Measurements from ENCODE around the gene NUDT3. TPM values are rescaled to one million over a fixed set of nuclear protein-coding genes. Genes with fewer than 3 reads are reported as not detected.

The NUDT3 gene
- total RNA-seq (2022; extraction: Qiagen RNA extraction), result 5.9 to 8.3 TPM (median 6.0 TPM) in 5 replicates

GRCh38 chr6:34392497-34393190 is at the start of gene NUDT3:
NUDT3 (minus strand) TSS chr6:34392669; CDS start chr6:34392362, 307 bp downstream.

GRCh38 chr6:34425498-34426410 is 33.3 kb upstream of the NUDT3 start, which contains the start of gene RPS10:
RPS10 (minus strand) TSS chr6:34426069; CDS start chr6:34425221, 848 bp downstream.

GRCh38 chr6:34248727-34249468 is 143.6 kb downstream of the NUDT3 start, which contains the start of gene SMIM29:
SMIM29 (minus strand) TSS chr6:34249006; CDS start chr6:34247791, 1,215 bp downstream.

GRCh38 chr6:34236443-34237315 is 155.8 kb downstream of the NUDT3 start, which contains the start of gene HMGA1:
HMGA1 (plus strand) TSS chr6:34236873; CDS start chr6:34240781, 3,908 bp downstream.

Other genes starting within 250 kb of the NUDT3 start
- 0.06 to 0.43 TPM (median 0.13 TPM) in 5 replicates for gene GRM4, start 246.6 kb downstream of the NUDT3 start, total RNA-seq (2022; extraction: Qiagen RNA extraction)
- gene HMGA1, start 155.8 kb downstream of the NUDT3 start, total RNA-seq (2022; extraction: Qiagen RNA extraction), result 446 to 644 TPM (median 525 TPM) in 5 replicates
- 18.4 to 26.7 TPM (median 24.8 TPM) in 5 replicates for gene SMIM29, start 143.7 kb downstream of the NUDT3 start, total RNA-seq (2022; extraction: Qiagen RNA extraction)
- gene RPS10, start 33.4 kb upstream of the NUDT3 start, total RNA-seq (2022; extraction: Qiagen RNA extraction), result 1,970 to 2,154 TPM (median 1,978 TPM) in 5 replicates
- gene PACSIN1, start 73.4 kb upstream of the NUDT3 start, total RNA-seq (2022; extraction: Qiagen RNA extraction), result 0.04 to 0.07 TPM (median 0.05 TPM) in 4 of 5 replicates, not detected in the other
- 1.2 to 2.1 TPM (median 1.6 TPM) in 5 replicates for gene SPDEF, start 163.7 kb upstream of the NUDT3 start, total RNA-seq (2022; extraction: Qiagen RNA extraction)